ENCODE results near the gene PPP1R1A.

The PPP1R1A gene, protein sequence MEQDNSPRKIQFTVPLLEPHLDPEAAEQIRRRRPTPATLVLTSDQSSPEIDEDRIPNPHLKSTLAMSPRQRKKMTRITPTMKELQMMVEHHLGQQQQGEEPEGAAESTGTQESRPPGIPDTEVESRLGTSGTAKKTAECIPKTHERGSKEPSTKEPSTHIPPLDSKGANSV

DNA sequence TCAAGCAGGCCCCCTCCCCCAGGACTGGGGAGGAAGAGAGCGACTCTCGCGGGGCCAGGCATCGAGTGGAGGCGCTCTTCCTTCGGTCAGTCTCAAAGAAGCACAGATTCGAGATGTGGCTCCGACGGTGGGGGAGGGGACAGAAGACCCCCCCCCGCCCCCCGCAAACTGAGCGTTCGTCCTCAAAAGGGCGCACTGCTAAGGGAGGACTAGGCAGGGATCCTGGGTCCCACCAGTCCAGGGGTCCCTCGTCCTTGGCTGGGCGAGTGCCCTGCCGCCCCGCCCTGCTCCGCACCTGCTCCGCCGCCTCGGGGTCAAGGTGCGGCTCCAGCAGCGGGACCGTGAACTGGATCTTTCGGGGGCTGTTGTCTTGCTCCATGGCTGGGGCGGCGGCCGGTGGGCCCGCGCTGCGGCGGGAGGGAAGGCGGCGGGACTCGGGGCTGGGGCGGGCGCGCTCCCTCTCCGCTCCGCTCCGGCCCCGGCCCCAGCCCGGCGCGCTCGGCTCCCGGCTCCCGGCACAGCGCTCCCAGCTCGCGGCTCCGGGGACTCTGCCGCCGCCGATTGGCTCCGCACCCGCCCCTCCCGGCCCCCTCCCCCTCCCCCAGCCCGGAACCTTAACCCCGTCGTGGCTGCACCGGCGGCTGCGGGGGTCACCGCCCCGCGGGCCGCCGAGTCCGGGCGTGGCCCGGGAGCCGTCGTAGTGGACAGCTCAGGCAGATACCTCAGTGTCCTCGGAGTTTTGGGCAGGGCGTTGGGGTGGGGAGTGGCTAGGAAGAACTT is at the start of gene PPP1R1A:
Gene PPP1R1A, minus strand, starts transcription at position 550 of the 780 bp plus-strand sequence. Its CDS starts 171 bp downstream, at position 379.
- no peak for DNase-seq

DNA sequence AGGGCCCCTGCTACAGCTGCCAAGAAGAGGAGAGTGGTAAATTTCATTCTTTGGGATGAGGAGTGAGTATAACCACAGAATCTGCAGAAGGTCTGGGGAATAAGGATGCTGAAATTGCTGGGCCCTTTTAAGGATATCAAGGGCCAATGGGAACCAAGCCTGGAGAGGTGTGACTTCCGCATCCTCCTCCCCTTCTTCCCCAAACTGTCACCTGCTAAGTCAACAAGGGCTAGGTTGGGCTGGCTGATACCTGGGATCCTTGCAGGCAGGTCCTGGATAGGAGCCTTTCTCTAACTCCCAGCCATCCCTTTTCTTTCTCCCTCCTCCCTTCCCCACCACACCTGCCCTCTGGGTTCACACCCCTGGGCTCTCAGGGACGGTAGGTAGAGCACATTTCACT is 46.3 kb upstream of the PPP1R1A start, which contains the start of gene LACRT:
Gene LACRT, minus strand, starts transcription at position 101 of the 400 bp plus-strand sequence. Its CDS starts 54 bp downstream, at position 47.
- no peak for DNase-seq

DNA sequence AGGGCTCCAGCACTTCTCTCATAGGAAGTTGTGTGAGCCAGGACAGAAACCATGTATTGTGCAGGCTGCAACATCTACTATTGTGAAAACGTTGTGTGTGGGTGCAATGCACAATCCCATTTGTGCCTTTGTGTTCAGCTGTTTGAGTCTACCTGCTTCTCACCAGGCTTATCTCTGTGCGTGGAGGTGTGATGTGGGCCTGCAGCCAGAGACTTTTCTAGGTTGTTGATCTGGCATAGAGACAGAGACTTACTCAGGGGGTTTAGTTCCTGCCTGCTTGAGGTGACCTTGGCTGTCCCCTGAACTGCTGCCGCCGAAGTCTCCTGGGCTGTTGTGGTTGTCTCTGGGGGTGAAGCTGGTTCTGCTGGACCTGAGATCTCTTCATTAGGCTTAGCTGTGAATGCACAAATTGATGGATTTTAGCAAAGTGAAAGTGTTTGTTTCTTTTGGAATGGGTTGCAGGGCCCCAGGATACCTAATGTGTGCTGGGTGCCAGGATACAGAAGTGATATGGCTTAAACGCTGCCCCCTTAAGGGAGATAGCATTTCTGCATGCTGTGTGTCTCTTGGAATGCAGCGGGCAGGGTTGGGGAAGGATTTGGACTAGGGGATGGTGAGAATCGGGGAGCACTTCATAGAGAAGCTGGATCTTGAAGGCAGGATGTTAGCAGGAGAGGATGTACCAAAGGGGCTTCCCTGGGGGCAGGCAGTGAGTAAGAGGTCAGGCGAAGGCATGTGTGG is 43.7 kb upstream of the PPP1R1A start:
- no peak for DNase-seq

DNA sequence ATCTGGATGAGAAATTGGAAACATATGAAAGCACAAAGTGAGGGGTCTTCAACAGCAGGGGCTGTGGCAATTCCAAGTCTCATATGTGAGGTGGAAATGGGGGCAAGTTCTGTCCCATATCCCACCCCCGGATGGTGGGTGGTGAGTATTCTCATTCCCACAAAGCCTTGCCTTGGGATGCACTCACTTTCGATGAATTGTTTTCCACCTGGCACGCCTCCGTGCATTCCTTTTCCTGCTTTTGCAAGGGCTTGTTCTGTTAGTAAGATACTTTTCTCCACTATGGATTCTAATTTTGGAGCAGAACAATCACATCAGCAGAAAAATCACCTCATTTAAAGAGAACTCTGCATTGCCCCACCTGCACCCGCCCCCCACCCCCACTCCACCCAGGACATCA is 43.1 kb upstream of the PPP1R1A start:
- no peak for DNase-seq

DNA sequence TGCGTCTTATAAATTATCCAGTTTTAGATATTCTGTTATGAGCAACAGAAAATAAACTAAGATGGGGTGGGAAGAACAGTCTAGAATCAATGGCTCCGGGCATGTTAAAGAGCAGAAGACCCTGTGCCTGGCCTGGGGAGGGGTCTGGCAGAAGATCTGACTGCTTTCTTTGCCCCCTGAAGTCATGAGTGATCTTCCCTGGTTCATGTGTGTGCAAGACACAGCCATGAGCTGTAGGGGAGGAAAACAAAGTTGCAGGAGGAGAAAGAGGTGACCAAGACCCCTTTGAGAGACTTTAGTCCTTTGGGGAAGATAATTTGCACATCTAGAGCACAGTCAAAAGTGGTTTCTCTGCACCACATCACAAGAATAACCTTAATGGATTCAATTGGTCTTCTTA is 41.5 kb upstream of the PPP1R1A start:
- no peak for DNase-seq

DNA sequence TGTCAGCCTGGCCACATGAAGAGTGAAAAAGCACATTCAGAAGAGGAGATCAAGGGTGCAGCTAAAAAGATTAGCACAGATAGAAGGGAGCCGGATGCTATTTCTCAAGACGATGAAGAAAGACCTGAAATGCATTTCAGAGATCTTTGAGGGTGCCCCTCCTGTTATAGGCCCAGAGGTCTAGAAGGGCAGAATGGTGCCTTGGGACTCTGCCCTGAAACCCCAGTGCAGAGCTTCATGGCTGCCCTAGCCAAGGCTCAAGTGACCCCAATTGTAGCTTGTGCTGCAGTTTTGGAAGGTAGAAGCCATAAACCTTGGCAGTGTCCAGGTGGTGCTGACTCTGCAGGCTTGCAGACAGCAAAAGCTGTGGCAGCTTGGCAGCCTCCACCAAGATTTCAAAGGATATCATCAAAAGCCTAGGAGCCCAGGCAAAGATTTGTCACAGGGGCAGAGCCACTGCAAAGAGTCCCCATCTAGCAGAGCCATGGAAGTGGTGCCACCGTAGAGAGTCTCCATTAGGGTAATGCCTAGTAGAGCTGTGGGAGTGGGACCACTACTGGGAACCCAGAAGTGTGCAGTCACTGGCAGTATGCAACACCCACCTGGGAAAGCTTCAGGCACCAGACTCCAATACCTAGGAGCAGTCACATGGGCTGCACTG is 39.9 kb upstream of the PPP1R1A start:
- no peak for DNase-seq

DNA sequence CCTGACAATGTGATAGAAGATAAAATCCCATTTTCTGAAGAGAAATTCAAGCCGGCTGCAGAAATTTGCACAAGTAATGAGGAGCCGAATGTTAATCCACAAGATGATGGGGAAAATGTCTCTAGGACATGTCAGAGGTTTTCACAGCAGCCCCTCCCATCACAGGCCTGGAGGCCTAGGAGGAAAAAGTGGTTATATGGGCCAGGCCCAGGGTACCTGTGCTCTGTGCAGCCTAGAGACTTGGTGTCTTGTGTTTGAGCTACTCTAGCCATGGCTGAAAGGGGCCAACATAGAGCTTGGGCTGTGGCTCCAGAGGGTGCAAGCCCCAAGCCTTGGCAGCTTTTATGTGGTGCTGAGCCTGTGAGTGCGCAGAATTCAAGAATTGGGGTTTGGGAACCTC is 38.8 kb upstream of the PPP1R1A start:
- no peak for DNase-seq

DNA sequence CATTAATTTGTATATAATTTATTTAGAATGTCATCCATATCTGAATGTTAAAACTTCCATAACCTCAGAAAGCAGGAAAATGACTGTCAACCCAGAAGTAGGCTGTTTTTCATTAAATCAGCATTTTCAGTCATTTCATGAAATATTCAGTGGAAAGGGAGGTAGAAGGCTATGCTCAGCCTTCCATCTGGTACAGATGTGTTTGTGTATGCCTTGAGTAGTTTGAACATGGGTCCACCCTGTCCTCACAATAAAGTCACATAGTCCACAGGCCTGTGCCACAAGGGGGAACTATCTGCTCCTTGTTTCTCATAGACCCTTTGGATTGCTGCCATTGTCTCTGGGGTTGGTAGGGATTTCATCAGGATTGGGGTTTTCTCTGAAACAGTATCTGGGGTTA is 37.1 kb upstream of the PPP1R1A start:
- DNase-seq, result no peak

DNA sequence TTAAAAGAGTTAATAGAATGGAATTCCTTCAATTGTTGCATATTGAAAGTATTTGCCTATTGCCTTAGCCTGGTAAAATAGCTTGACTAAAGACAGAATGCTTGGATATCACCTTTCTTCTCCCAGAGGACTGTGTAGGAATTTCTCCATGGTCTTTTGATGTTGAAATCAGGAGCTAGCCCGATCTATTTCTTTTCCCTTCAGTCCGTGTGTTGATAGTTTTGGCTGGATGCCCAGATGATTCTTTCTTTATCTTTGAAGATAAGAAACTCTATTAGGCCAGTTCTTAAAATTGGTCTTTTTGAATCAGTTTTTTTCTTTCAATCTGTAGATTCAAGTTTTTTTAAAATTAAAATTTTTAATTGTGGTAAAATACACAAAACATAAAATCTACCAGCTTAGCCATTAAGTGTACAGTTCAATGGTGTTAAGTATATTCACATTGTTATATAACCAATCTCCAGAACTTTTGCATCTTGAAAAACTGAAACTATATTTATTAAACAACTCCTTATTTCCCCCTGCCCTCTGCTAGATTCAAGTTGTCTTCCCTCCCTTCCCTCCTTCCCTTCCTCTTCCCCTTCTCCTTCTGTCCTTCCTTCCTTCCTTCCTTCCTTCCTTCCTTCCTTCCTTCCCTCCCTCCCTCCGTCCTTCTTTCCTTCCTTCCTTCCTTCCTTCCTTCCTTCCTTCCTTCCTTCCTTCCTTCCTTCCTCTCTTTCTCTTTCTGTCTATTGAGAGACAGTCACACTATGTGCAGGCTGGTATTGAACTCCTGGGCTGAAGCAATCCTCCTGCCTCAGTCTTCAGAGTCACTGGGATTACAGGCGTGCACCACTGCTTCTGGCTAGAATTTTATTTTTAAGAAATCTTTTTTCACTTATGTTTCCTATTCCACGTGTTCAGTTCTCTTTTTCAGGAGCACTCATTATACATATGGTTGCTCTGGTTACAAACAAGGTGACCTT is 36.1 kb upstream of the PPP1R1A start:
- DNase-seq, result no peak

DNA sequence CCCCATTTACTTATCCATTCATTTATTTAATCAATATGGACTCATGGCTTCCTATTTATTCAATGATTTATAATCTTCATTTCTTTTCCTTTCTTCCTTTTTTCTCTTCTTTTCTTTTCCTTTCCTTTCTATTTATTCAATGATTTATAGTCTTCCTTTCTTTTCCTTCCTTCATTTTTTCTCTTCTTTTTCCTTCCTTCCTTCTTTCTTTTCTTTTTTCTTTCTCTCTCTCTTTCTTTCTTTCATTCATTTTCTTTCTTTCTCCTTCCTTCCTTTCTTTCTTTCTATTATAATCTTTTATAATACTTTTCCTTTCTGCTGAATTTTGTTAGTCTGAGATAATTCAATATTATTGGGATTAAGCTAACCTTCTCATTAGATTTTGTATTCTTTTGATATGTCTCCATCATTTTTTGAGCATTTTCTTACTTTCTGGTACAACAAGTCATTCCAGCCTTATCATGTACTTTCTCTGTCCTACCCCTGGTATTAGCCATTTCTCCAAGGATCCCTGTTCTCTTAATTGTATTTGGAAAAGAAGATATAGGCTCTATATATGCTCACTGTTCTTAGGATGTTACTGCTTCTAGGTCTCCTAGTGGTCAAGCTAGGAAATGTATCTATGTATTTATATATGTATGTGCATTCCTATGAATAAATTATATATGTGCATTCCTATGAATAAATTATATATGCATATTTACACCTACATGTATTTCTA is 34.2 kb upstream of the PPP1R1A start:
- DNase-seq, result no peak

DNA sequence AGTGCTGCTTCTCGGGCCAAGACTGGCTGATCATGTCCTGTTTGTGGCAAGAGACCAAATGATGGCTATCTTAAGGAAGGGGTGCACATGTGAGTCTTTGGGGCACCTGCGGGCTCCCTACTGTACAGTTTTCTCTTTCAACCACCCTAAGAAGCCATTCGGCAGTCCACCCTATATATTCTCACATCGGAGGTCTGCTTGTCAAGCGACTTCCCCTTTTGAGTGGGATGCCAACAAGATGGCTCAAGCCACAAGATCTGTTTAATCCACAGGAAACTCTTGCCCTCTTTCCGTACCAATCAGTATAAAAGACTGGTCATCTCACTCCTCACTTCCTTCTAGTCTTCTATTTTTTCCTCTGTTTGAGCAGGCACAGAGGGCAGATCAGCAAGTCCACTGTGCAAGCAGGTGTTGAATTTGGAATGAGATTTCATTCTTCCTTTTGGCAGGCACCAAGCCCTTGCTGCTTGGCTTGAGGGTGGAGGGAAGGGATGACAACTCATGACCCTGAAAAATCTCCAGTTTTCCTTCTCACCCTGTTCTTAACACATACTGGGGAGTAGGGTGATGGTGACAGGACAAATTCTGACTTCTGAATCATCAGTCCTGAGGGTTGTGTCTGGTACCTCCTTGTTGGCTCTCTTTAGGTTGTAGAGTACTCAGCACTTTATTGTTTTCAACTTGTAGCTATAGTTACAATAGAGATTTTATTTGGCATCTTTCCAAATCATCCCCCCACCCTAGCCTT is 28.6 kb upstream of the PPP1R1A start:
- DNase-seq, result no peak

DNA sequence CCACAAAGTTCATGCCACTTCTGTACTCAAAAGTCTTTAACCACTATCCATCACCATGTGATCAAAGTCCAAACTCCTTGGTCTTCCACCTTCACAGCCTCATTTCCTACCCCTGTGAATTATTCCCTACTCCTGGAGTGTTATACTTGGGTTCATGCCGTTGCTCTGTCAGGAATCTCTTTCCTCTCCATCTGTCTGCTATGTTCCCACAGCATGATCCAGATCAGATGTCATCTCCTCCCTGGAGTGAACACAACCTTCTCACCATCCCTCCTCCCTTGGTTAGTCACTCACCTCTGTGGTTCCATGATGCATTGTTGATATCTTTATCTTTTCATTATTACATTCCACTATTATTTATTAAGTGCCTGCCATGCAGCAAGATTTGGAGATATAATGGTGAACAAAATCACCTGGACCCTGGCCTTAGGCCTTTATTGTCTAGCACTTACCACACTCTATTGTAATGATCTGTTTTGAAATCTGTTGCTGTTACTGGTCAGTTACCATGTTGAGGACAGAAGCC is 23.8 kb upstream of the PPP1R1A start:
- DNase-seq, result no peak

DNA sequence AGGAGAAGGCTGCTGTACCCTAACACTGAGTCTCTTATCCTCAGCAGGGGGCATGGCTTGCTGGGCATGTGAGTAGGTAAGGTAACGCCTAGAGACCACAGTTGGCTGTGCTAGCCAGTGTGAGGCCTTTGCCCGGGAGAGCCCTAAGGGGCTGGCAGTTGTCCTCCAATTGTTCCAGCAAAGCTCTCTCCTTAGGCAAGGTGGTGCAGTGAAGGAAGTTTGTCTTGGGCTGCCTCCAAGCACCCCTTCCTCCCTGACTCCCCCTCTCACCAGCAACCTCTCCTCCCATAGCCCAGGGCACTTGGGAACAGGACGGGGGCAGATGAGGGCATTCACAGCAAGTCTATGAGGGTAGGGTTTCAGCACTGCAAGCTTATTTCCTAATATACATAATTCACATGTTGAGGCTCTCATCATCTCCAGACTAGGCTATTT is 23.3 kb upstream of the PPP1R1A start:
- no peak for DNase-seq

DNA sequence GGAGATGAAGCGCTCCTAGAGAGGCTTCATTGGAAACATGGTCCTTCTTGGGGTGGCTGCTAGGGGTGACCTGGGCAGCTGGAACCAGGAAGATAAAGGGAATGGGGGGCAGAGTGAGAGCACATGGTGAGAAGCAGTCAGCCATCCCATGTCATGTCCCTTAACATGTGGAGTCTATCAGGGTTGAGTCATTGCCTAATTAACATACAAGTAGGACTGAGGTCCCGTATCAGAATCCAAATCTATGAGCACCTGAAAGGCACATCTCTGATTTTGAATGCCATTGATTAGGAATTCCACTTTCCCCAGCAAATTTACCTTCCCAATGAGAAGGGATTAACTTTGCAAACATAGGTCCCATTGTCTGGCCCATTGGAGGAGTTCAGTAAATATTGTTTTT is 20.3 kb upstream of the PPP1R1A start:
- no peak for DNase-seq

DNA sequence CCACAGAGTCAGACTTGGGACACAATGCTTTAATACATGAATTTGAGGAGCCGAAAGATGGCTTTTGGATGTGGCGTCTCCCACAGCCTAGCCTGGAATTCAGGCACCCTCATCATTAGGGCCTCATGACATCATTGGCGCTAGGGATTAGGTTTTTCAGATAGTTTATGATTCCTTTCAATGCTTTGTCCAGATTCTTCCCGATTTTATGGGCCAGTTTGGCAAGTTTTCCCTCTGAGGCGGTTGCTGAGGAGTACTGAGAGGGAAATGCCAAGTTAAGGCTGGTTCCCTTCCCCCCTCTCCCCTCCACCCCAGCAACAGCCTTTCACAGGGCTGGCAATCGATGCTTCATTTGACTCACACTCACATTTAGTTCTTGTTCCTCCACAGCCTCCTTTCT is 19.7 kb upstream of the PPP1R1A start:
- no peak for DNase-seq

DNA sequence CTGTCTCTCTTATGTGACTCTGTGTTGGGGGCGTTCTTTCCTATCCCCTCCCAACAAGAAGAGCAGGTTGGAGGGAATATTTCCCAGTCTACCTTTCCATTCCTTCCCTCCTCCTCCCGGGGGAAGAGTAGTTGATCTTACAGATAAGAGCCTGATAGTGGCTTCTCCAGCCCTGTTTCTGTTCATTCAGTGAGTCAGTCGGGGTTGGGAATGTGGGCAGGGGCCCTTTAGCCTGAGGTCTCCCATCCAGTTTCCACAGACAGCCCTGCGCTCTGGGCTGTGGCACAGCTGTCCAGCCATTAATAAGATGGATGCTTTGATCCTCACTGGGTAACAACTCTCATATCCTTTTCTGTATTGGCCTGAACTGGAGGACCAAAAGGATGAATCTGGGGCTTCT is 18.1 kb upstream of the PPP1R1A start:
- no peak for DNase-seq

DNA sequence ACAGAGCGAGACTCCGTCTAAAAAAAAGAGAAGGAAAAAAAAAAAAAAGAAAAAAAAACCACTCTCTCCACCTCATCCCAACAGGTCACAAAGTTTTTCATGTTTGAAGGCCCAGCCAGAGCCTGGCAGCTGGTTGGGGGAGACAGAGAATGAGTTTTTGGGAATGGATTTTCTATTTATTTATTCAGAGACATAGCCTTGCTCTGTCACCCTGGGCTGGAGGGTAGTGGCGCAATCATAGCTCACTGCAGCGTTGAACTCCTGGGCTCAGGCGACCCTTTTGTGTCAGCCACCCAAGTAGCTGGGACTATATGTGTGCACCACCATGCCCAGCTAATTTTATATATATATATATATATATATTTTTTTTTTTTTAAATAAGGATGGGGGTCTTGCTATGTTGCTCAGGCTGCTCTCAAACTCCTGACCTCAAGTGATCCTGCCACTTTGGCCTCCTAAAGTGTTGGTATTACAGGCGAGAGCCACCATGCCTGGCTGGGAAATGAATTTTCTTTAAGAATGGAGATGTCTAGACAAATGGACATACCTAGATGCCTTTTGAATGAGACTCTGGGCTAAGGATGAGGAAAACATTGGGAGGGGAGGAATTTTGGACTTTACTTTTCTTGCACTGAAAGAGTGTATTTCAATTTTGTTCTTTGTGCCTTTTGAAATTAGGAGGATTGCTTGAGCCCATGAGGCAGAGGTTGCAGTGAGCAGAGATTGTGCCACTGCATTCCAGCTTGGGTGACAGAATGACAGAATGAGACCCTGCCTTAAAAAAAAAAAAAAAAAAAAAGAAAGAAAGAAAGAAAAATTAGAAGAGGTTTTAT is 16.9 kb upstream of the PPP1R1A start:
- DNase-seq, result no peak

DNA sequence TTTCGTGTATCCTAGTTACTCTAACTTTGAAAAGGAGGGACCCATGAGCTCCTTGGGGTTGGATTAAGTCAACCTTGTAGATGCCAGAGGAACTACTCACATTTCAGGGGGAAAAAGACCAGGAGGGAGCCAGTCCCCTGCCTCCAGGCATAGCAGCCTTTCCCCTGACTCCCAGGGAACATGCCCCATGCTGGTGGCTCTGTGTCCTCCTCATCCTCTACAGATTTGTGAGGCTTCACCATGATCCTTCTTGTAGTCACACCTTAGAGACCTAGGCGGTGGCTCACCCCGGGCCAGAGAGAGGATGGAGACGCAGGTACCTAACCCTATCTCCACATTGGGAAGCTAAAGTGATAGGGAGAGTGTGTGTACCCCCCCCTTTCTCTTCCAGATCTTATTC is 16.0 kb upstream of the PPP1R1A start:
- no peak for DNase-seq

DNA sequence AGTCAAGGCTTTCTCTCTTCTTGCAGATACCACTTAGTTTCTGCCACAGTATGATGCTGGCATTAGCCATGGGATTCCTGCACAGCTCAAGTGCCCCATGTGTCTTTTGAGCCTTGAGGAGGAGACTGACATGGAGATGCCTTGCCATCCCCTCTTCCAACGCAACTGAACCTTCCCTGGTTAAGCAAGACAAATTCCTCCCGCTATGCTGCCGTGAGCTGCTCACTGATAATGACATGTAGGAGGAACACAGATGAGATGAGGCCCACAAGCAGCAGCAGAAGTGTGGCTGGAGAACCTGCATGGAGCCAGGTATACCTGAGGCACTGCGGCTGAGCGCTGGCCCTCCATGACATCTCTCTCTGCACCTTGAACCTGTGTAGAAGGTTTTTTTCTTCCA is 15.4 kb upstream of the PPP1R1A start:
- DNase-seq, result no peak
